Mucosa of gallbladder (tissue), 1 donor: ENCODE results near the gene MSH3. TPM values are rescaled to one million over a fixed set of nuclear protein-coding genes. Genes with fewer than 3 reads are reported as not detected.
"Not testable (repeated sequence)": the region's sequence is repeated elsewhere in the genome, so short reads cannot be mapped to it uniquely, and the experiment has no call there.

ENCODE experiments used
- DNase-seq: peaks from one replicate; pipeline ENCODE4 v3.0.0-alpha.2; 2020; ENCODE audit warnings: low spot score
- total RNA-seq: library from RNA; stranded (reverse); gene quantifications from one replicate; pipeline ENCODE4 v1.2.1, GENCODE V29; 2021
- donor health status: DM: no; HTN: no; CAD: no.

MSH3 gene
- total RNA-seq, 1 donor from 2014 or later: 16.1 TPM

DNA sequence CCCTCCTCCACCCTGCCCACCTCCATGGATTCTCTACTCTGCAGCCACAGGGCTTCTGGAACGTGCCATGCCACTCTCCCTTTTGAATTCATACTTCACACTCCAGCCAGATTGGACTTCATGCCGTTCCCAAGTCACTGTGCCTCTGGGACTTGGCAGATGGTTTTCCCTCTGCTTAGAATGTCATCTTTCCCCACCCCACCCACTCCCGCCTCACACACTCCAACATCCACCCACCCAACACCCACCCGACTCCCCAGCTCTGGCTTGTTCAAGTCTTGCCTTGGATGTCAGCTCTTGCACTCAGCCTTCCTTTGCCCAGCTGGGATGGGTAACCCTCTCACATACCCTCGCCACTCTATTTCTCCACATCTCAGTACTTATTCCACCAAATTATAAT is 142.4 kb downstream of the MSH3 start:
- DNase-seq: no peak

DNA sequence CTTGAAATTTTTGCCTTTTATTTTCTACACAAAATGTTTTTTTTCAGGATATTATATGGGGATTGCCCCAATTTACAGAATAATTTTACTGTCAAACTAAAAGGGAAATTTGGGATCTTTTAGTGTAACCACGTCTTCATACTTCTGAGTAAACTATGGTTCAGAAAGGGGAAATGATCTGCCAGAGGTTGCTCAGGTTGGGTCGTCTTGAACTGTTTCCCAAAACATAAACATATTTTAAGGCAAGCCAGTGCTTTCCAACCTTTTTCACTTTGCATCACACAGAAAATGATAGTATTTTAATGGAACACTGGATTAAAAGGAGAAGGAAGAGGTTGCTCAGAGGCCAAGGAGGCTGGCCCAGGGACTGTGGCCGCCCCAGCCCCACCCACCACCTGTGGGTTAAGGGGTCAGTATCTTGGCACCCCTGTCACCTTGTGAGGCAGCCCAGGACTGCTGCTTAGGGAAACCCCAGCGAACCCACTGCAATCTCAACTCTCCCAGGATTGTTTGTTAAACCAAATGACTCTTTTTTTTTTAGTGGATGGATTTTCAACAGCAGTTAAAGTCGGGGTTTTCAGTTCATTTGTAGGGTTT is 143.1 kb downstream of the MSH3 start:
- DNase-seq: no peak

DNA sequence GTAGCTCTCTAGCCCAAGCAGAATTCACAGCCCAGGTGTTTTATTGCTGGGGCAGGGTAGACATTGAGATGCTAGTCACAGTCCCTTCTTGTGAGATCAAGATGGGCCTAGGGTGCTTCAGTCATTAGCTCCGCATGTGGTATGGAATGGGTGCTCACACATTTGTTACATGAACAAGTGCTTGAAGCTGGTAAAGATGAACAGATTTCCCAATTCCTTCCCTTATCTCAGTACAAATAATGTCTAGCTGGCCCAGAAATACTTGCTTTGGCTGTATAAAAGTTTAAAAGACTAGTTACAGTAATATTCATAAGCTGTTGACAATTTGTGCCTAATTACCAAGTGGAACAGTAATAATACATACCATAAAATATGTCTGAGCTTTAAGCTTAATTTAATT is 143.7 kb downstream of the MSH3 start:
- DNase-seq: no peak

DNA sequence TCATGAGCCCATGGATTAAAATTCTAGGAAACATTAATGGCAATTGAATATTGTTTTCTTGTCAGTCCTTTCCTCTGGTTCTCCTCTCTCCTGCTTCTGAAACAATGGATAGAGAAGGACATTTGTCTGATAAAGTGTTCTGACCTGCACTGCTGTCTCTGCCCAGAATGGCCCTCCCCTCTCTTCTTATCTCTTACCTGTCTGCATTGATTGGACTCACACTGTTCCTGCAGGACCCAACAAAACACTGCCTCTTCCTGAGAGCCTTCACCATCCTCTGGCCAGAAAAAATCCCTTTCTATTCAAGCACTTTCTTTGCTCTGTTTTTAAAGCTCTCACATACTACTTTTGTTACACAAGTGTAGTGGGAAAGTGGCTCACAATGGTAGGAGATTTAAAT is 144.2 kb downstream of the MSH3 start:
- DNase-seq: no peak

DNA sequence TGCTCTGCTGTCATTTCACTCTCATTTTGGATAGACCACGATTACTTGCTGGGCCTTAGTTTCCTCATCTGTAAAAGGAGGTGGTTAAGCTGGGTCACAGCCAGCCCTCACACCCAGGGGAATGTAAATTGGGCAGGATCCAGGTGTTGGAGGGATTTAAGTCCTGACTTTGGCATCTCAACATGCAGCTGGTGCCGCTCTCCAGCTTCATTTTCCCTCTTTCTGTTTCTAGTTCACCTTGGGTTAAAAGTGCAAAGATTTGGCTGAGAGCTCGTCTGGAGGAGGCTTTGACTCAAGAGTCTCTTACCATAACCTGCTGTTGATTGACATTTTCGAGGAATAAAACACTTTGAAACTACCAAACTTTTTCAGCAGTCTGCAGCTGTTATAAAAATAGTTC is 144.6 kb downstream of the MSH3 start:
- DNase-seq: no peak

DNA sequence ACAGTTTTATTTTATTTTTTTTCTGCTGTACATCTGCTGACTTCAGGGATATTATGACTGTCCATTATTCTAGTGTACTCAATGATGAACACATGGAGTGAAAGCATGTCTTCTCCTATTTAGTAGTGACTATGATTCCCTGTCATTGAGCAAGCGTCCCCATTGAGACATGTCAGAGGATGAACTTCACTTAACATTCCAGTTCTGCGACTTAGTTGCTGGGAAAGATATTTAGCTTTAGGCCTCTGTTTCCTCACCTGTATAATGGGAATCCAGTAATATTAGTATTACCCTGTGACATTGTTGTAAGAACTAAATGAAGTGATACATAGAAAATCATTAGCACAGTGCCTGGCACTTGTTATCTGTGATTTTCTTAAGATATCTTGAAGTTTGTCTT is 145.1 kb downstream of the MSH3 start:
- DNase-seq: no peak

DNA sequence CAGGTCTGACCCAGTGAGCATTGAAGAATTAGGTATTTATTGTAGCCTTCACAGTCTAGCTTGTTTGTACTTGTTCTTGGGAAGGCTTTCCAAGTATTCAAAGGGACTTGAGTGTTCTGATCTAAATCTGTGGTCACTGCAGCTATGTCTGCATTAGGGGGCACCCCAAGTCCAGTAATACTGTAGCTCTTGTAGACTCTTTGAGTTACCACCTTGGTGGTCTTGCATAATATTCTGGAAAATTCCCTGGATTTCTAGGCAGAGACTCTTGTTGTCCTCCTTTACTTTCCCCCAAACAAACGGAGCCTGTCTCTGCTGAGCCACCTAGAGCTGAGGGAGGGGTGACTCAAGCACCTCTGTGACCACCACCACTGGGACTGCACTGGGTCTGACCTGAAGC is 149.9 kb downstream of the MSH3 start:
- DNase-seq: no peak

DNA sequence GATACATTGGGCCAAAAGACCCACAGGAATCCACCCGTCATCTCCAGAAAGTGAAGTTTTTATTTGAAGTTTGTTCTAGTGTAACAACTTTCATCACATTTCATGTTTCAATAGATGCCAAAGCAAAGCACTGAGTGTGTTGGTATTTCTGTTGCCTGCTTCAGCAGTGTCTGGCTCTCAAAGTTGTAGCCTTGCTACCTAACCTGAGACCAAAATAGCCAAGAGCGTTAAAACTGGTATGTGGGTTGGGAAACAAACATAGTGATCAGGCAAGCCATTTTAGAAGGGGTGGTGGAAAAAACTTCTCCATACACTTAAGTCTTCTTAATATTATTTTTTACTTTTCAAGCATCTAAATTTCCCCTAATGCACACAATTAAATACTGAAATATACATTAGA is 150.6 kb downstream of the MSH3 start:
- DNase-seq: no peak

DNA sequence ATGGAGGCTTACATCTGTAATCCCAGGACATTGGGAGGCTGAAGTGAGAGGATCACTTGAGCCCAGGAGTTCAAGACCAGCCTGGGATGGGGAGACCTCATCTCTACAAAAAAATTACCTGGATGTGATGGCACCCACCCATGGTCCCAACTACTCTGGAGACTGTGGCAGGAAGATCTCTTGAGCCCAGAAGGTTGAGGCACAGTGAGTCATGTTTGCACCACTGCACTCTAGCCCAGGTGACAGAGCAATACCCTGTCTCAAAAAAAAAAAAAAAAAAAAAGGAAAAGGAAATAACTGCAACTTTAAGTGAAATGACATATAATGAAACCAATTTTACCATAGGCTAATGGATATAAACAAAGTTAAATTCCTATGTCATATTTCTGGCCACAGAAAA is 152.5 kb downstream of the MSH3 start:
- no peak for DNase-seq

DNA sequence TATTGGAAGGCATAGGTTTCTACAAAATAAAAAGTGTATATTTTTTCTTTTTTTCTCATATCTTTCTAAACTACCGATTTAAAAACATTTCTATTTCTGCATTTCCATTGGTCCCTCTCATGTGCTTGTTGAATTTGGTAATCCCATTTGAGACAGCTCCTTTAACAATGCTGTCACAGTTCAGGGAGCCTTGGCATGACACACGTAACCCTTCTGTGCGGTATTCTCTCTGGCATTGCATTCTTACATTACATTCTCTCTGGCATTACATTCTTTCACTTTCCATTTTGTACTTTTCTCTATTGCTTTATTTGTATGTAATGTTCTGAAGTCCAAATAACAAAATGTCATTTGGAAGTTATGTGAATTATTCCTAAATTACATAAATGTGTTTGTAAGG is 155.0 kb downstream of the MSH3 start:
- no peak for DNase-seq

DNA sequence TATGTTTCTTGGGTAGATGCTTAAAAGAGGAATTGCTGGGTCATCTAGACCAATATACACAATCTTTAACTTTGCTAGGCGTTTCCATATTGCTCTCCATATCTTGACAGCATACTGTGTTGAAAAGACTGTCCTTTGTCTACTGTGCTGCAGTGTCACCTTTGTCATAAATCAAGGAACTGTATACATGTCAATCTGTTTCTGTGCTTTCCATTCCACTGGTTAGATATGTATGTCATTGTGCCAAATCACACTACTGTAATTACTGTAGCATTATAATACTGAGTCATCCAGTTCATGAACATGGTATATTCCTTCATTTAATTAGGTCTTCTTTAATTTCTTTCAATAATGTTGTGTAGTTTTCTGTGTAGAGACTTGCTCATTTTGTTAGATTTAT is 156.0 kb downstream of the MSH3 start:
- no peak for DNase-seq

DNA sequence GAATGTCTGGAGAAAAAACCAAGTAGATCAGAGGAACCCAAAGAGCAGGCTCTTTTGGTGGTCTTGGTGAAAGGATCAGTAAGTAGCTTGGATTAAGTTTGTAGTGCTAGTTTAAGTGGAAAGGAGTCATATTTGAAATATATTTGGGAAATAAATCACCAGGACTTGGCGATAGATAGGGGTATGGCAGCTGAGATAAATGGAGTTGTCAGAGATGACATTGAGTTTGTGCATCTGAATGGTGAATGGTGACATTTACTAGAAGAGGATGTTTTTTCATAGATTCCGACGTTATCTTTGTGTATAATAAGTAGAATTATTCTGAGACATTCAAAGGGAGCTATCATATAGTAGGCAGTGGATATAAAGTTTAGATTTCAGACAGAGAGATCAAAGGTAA is 162.1 kb downstream of the MSH3 start:
- no peak for DNase-seq

DNA sequence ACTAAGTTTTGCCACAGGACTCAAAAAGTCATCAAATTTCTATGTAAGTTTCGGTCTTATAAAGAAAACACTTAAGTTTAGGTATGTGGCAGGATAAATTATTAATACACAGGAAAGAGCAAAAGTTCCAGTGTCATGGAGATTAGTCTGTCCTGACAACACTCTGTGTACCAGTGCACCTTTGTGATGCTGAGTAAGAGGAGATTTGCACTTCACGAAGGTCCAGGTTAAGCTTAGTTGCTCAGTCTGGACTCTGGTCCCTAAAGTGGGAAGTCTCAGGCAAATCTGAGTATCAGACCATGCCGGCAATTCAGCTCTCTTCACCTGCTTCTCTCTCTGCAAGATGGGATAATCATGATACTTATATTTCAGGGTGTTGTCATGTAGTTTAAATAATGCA is 166.2 kb downstream of the MSH3 start:
- DNase-seq: no peak

DNA sequence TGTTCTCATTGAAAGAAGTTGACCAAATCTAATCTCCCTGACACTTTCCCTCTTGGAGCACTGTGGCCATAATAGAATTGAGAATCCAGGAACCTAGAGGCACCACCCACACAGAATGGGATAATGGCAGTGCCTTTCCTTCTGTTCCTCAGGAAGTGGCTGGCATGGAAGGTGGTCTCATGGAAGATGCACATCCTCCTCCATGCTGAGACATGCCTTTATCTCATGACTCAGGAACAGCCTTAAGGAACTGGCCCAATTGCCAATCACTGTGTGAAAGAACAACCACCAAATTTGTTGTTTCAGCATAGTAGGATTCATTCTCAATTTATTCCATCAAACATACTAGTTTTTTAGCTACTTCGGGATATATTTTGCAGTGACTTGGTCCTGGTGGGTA is 168.2 kb downstream of the MSH3 start:
- DNase-seq: no peak

DNA sequence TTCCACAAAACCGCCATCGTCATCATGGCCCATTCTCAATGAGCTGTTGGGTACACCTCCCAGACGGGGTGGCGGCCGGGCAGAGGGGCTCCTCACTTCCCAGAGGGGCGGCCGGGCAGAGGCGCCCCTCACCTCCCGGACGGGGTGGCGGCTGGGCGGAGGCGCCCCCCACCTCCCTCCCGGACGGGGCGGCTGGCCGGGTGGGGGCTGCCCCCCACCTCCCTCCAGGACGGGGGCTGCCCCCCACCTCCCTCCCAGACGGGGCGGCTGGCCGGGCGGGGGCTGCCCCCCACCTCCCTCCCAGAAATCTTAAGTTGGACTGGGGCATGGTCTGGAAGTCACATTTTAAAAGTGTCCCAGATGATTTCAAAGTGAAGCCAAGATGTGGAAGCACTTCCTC is 169.7 kb downstream of the MSH3 start:
- DNase-seq: not testable (repeated sequence)

DNA sequence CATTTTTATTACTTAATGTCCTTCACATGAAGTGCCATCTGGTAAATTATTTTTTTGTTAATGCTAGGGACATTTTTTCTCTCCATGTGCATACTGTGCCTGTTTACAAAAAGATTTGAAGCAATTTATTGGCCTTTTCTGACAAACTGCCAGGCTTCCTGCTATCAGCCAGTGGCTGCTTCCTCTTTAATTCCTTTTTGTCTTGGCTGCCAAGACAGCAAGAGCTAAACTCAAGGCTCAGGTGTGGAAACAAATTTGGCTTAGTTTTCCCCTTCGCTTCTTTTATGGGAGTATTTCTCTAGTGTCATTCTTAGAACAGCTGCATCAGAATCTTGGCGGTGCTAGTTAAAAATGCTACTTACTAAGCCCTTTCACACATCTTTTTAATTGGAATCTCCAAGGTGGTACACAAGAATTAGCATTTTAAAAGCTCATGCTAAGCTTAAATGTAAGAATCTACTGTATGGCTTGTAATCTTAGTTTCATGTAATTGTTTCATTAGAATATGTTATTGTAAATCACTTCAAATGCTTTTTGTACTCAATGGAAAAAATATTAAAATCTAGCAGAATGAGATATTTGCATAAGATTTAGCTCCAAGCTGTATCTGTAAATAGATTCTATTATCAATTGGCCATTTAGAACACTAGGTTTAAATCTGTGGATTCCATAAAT is 171.5 kb downstream of the MSH3 start:
- no peak for DNase-seq

DNA sequence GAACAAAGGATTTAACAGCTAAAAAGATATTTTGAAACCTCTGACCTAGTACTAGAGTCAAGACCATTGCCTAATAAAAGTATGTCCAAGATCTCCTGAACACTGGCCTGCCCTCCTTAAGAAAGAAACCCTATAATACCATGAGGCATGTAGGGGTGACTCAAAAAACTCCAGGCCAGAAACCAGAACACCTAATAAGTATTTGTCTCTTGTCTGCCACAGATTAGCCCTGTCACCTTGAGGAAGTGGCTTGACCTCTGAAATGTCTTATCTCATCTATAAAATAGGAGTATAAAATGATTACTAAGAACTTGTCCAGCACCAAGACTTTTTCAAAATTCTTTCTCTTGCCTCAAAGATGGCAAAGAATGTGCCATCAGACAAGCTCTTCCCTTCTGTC is 180.3 kb downstream of the MSH3 start:
- DNase-seq: no peak

DNA sequence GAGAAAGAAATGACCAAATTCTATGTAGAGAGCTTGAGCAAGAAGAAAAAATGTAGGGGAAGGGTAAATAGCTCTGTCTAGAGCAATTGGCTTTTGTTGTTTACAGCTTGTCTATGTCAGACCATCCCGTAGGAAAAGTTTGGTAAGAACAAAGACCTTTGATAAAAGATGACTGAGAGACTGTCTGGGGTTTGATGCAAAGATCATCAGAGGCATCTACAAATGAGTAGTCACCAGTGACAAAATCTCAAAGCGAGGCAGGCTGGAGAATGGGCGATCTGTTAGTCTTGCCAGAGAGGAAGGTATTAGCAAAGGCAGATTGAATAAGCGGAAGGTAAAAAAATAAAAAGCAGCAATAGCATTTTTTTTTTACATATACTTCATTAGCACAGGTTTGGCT is 180.7 kb downstream of the MSH3 start:
- no peak for DNase-seq

DNA sequence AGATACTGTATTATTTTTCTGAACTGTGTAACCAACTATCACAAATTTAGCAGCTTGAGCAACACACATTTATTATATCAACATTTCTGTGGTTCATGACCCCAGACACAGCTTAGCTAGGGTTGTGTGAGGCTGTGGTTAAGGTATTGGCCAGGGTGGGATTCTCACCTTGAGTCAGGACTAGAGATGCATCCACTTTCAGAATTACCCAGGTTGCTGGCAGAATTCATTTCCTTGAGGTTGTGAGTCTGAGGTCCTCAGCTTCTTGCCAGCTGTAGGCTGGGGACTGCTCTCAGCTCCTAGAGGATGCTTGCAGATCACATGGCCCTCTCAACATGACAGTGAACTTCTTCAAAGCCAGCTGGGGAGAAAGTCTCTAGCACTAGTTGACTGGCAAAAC is 183.2 kb downstream of the MSH3 start:
- no peak for DNase-seq

DNA sequence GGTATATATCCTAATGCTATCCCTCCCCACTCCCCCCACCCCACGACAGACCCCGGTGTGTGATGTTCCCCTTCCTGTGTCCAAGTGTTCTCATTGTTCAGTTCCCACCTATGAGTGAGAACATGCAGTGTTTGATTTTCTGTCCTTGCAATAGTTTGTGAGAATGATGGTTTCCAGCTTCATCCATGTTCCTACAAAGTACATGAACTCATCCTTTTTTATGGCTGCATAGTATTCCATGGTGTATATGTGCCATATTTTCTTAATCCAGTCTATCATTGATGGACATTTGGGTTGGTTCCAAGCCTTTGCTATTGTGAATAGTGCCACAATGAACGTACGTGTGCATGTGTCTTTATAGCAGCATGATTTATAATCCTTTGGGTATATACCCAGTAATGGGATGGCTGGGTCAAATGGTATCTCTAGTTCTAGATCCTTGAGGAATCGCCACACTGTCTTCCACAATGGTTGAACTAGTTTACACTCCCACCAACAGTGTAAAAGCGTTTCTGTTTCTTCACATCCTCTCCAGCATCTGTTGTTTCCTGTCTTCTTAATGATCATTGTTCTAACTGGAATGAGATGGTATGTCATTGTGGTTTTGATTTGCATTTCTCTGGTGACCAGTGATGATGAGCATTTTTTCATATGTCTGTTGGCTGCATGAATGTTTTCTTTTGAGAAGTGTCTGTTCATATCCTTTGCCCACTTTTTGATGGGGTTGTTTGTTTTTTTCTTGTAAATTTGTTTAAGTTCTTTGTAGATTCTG is 186.8 kb downstream of the MSH3 start:
- not testable (repeated sequence) for DNase-seq

DNA sequence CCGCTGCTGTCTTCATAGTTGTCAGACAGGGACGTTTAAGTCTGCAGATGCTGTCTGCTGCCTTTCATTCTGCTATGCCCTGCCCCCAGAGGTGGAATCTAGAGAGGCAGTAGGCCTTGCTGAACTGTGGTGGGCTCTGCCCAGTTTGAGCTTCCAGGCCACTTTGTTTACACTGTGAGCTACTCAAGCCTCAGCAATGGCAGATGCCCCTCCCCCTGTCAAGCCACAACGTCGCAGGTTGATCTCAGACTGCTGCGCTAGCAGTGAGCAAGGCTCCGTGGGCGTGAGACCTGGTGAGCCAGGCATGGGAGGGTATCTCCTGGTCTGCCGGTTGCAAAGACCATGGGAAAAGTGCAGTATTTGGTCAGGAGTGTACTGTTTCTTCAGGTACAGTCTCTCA is 192.0 kb downstream of the MSH3 start:
- not testable (repeated sequence) for DNase-seq

DNA sequence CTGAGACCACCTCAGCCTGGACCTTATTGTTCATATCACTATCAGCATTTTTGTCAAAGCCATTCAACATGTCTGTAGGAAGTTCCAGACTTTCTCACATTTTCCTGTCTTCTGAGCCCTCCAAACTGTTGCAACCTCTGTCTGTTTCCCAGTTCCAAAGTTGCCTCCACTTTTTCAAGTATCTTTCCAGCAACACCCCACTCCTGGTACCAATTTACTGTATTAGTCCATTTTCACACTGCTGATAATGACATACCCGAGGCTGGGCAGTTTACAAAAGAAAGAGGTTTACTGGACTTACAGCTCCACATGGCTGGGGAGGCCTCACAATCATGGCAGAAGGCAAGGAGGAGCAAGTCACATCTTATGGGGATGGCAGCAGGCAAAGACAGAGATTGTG is 195.7 kb downstream of the MSH3 start:
- DNase-seq: not testable (repeated sequence)
